NT2/D1 (cell line): ENCODE measurements around the gene EML4.

ENCODE experiments used
- YY1 ChIP-seq: IDR thresholded peaks from 2 replicates; pipeline ENCODE4 v1.6.1; 2011; ENCODE audit not compliant: insufficient read length, insufficient read depth
- ZNF274 ChIP-seq: IDR thresholded peaks from 2 replicates; pipeline ENCODE4 v1.6.1; 2011; ENCODE audit warnings: mild to moderate bottlenecking, low read depth, low read length

DNA sequence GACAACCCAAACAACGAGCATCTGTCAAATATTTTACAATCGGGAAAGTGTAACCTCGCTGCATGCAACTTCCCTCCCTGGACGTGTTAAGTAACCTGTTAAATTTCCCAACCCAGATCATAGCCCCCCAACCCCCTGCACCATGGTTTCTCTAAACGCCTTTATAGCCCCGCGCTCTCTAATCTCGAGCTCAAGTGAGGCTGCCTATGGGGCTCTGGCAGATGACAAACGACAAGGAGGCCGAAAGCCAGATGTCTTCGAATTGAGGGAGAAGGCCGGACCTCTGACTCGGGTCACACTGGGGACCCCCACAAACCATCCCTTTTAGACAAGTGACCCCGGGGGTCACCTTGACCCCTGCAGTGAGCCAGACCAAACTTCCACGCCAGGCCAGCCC lies 191.3 kb downstream of the EML4 start:
- TF ChIP-seq ZNF274 (no peak), YY1 (no peak)
